Measurements from ENCODE around the gene MAPK10.

The MAPK10 gene

DNA sequence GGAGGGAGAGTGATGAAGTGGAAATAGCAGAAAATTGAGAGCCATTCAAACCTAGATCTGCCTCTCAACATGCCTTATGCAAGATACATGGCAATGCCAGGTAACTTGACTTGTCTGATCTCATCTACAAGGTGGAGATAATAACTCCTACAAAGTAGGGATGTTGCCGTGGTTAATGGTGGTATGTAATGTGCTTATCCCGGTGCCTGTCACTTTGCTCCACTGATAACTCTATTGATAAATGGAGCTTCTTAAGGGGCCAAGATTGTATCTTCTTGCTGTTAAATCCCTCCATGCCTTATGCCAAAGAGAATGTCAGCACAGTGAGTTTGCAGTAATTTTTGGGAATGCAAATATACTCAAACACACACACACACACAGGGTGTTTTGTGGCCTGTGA, 355.8 kb downstream of the MAPK10 start:
- TF ChIP-seq CTCF (conservative IDR thresholded peaks at IDR 0.05; ENCODE audit: low read depth, low read length) = no peak
- DNase-seq (ENCODE audit: low read depth) = no peak
- H3K4me3 ChIP-seq (ENCODE audit: low read depth, low read length) = no peak overlapping the region

GRCh38 chr4:86001591-86001990, 358.3 kb downstream of the MAPK10 start:
- H3K4me3 ChIP-seq (ENCODE audit: low read depth, low read length) = no peak overlapping the region
- DNase-seq (ENCODE audit: low read depth) = no peak
- no peak for TF ChIP-seq CTCF (conservative IDR thresholded peaks at IDR 0.05; ENCODE audit: low read depth, low read length)

DNA sequence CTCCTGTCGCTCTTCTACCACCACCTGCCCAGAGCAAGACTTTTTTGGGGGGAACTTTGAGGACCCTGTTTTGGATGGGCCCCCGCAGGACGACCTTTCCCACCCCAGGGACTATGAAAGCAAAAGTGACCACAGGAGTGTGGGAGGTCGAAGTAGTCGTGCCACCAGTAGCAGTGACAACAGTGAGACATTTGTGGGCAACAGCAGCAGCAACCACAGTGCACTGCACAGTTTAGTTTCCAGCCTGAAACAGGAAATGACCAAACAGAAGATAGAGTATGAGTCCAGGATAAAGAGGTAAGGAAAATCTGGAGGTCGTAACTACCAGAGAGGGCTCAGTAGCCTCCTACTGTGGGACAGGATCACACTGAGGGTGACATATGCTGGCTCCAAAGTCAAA, 364.5 kb downstream of the MAPK10 start:
- no peak for TF ChIP-seq CTCF (conservative IDR thresholded peaks at IDR 0.05; ENCODE audit: low read depth, low read length)
- no peak for DNase-seq (ENCODE audit: low read depth)
- H3K4me3 ChIP-seq (ENCODE audit: low read depth, low read length) = no peak overlapping the region

GRCh38 chr4:85994576-85994975, 365.3 kb downstream of the MAPK10 start:
- DNase-seq (ENCODE audit: low read depth) = no peak
- no peak overlapping the region for H3K4me3 ChIP-seq (ENCODE audit: low read depth, low read length)
- no peak for TF ChIP-seq CTCF (conservative IDR thresholded peaks at IDR 0.05; ENCODE audit: low read depth, low read length)

DNA sequence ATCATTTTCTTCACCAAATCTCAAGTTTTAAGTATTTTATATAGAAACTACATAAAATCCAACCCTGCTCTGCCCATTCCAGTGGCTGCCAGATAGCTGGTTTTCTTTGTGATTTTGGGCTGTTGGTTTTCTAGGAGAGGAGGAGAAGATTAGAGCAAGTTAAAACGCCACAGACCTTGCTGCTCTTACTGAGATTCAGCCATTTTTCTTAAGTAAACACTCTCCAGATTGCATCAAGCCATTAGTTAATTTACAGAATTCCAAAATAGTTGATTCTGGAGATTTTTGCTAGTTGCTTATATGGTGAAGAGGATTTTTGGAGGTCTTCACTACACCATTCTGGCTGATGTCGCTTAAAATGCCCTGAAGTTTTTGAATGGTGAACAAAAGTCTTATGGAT, 366.2 kb downstream of the MAPK10 start:
- DNase-seq (ENCODE audit: low read depth) = no peak
- TF ChIP-seq CTCF (conservative IDR thresholded peaks at IDR 0.05; ENCODE audit: low read depth, low read length) = no peak
- no peak overlapping the region for H3K4me3 ChIP-seq (ENCODE audit: low read depth, low read length)

- TF ChIP-seq CTCF (conservative IDR thresholded peaks at IDR 0.05; ENCODE audit: low read depth, low read length) = no peak
- no peak overlapping the region for H3K4me3 ChIP-seq (ENCODE audit: low read depth, low read length)
- peak; percentile 55 for DNase-seq (ENCODE audit: low read depth)
These were observed 373.6 kb downstream of the MAPK10 start for GRCh38 chr4:85986266-85986665.

- no peak for DNase-seq (ENCODE audit: low read depth)
These were observed 380.6 kb downstream of the MAPK10 start for GRCh38 chr4:85979276-85979675.

More at GRCh38 chr4:85979276-85979675, 380.6 kb downstream of the MAPK10 start:
- no peak for TF ChIP-seq CTCF (conservative IDR thresholded peaks at IDR 0.05; ENCODE audit: low read depth, low read length)
- H3K4me3 ChIP-seq (ENCODE audit: low read depth, low read length) = no peak overlapping the region

Data from choroid plexus epithelial cell (primary cell).